ENCODE data around the gene IBA57.

Gene IBA57

DNA sequence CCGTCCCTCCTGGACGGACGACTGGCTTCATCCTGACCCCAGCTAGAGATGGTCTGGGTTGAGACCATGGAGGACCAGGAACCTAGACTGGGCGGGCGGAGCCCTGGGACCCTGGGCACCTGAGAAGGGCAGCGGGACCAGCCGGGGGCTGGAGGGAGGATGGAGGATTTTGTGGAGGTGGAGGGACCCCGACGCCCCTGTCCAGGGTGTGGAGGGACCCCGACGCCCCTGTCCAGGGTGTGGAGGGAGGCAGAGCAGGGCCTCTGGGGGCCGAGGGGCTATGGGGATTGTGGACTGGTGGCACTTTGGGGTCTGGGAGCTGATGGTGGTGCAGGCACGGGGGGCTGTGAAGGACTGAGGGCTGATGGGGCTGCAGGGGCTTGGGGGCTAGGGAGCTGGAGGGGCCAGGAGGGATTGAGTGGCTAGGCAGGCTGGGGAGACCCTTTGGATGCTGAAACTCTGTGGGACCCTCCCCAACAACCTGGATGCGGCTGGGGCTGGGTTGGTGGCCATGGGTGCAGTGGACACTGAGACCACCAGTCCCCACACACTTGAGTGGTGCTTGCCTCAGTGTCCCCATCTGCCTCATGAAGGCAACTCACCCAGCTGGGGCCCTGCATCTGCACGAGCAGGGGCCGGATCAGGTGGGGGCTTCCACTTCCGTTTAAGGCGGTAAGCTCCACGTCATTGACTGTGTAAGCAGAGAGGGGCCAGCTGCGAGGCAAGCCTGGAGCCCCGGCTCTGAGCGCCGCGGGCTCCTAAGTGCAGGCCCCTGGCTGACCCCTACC lies 8.5 kb upstream of the IBA57 start:
- Histone ChIP-seq H3K36me3 (ENCODE audit: control insufficient read depth, insufficient read depth, low read length) (no peaks in the 10 kb centered on the region), H3K4me3 (replicated peaks; ENCODE audit: low read depth, low read length) (no peak overlapping the region), H3K27me3 (replicated peaks; ENCODE audit: control insufficient read depth, insufficient read depth, low read length) (no peaks in the 10 kb centered on the region)
- no peak for DNase-seq (ENCODE audit: extremely low read depth, insufficient read length)
- TF ChIP-seq, protein P1, sequence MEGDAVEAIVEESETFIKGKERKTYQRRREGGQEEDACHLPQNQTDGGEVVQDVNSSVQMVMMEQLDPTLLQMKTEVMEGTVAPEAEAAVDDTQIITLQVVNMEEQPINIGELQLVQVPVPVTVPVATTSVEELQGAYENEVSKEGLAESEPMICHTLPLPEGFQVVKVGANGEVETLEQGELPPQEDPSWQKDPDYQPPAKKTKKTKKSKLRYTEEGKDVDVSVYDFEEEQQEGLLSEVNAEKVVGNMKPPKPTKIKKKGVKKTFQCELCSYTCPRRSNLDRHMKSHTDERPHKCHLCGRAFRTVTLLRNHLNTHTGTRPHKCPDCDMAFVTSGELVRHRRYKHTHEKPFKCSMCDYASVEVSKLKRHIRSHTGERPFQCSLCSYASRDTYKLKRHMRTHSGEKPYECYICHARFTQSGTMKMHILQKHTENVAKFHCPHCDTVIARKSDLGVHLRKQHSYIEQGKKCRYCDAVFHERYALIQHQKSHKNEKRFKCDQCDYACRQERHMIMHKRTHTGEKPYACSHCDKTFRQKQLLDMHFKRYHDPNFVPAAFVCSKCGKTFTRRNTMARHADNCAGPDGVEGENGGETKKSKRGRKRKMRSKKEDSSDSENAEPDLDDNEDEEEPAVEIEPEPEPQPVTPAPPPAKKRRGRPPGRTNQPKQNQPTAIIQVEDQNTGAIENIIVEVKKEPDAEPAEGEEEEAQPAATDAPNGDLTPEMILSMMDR (IDR thresholded peaks at IDR 0.05; ENCODE audit: insufficient read depth, low read length, poor library complexity, severe bottlenecking): no peak

DNA sequence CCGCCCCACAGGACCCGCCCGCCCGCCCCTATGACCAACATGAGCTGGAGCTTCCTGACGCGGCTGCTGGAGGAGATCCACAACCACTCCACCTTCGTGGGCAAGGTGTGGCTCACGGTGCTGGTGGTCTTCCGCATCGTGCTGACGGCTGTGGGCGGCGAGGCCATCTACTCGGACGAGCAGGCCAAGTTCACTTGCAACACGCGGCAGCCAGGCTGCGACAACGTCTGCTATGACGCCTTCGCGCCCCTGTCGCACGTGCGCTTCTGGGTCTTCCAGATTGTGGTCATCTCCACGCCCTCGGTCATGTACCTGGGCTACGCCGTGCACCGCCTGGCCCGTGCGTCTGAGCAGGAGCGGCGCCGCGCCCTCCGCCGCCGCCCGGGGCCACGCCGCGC lies 7.9 kb upstream of the IBA57 start:
- Histone ChIP-seq H3K4me3 (replicated peaks; ENCODE audit: low read depth, low read length) (no peak overlapping the region), H3K27me3 (replicated peaks; ENCODE audit: control insufficient read depth, insufficient read depth, low read length) (no peaks in the 10 kb centered on the region), H3K36me3 (ENCODE audit: control insufficient read depth, insufficient read depth, low read length) (no peaks in the 10 kb centered on the region)
- TF ChIP-seq, protein P1 (IDR thresholded peaks at IDR 0.05; ENCODE audit: insufficient read depth, low read length, poor library complexity, severe bottlenecking): no peak
- no peak for DNase-seq (ENCODE audit: extremely low read depth, insufficient read length)

DNA sequence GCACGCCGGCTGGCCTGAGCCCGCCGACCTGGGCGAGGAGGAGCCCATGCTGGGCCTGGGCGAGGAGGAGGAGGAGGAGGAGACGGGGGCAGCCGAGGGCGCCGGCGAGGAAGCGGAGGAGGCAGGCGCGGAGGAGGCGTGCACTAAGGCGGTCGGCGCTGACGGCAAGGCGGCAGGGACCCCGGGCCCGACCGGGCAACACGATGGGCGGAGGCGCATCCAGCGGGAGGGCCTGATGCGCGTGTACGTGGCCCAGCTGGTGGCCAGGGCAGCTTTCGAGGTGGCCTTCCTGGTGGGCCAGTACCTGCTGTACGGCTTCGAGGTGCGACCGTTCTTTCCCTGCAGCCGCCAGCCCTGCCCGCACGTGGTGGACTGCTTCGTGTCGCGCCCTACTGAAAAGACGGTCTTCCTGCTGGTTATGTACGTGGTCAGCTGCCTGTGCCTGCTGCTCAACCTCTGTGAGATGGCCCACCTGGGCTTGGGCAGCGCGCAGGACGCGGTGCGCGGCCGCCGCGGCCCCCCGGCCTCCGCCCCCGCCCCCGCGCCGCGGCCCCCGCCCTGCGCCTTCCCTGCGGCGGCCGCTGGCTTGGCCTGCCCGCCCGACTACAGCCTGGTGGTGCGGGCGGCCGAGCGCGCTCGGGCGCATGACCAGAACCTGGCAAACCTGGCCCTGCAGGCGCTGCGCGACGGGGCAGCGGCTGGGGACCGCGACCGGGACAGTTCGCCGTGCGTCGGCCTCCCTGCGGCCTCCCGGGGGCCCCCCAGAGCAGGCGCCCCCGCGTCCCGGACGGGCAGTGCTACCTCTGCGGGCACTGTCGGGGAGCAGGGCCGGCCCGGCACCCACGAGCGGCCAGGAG lies 7.2 kb upstream of the IBA57 start:
- DNase-seq (ENCODE audit: extremely low read depth, insufficient read length): no peak
- no peak overlapping the region for H3K4me3 ChIP-seq (replicated peaks; ENCODE audit: low read depth, low read length)
- H3K27me3 ChIP-seq (replicated peaks; ENCODE audit: control insufficient read depth, insufficient read depth, low read length): no peaks in the 10 kb centered on the region
- TF ChIP-seq, protein P1 (IDR thresholded peaks at IDR 0.05; ENCODE audit: insufficient read depth, low read length, poor library complexity, severe bottlenecking): no peak
- no peaks in the 10 kb centered on the region for H3K36me3 ChIP-seq (ENCODE audit: control insufficient read depth, insufficient read depth, low read length)

DNA sequence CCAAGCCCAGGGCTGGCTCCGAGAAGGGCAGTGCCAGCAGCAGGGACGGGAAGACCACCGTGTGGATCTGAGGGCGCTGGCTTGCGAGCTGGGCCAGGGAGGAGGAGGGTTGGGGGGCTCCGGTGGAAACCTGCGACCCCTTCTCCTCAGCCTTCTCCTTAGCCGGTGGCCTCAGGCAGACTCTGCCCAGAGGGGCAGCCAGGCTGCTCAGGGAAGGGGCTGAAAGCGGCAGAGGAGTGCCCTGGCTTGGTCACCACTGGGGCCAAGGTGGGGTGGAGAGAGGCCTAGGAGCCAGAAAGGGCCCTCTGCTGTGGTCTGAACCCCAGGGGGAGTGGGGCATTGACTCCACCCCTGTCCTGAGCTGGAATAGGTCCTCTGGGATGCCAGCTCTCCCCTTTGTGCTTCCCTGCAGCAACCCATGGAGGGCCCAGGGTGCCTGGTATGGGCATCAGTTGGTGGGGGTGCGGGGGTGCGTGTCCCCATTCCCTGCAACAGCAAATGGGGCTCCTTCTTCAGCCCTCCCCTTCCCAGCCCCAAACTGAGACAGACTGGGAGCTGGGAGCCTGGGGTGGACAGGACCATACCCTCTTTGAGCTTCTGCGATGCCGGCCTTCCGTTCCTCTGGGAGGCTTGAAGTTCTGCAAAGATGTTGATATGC lies 6.5 kb upstream of the IBA57 start:
- no peak overlapping the region for H3K4me3 ChIP-seq (replicated peaks; ENCODE audit: low read depth, low read length)
- no peak for DNase-seq (ENCODE audit: extremely low read depth, insufficient read length)
- H3K36me3 ChIP-seq (ENCODE audit: control insufficient read depth, insufficient read depth, low read length): no peaks in the 10 kb centered on the region
- H3K27me3 ChIP-seq (replicated peaks; ENCODE audit: control insufficient read depth, insufficient read depth, low read length): no peaks in the 10 kb centered on the region
- TF ChIP-seq, protein P1 (IDR thresholded peaks at IDR 0.05; ENCODE audit: insufficient read depth, low read length, poor library complexity, severe bottlenecking): no peak

DNA sequence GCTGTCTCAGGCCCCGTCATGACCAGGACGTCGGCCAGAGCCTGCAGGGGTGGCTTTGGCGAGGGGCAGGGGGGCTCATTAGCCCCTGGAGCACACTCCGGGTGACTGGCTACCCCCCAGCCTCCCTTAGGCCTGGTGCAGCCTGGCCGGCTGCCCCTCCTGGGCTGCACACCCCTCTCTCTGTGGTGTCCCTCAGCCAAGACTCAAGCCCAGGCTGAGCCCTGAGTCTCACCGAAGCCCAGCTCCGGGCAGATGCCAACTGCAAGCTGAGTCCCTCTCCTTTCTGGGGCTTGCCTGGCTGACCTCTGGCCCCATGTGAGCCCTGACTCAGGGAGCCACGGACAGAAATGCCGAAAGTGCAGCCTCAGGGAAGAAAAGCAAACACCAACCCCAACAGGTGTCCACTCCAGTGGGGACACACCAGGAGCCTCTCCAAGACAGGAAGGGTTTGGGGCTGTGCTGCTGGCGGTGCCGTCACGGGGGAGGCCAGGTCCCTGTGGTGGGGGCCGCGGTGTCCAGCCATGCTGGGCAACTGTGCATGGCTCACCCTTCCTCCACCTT lies 5.3 kb upstream of the IBA57 start:
- DNase-seq (ENCODE audit: extremely low read depth, insufficient read length): no peak
- TF ChIP-seq, protein P1 (IDR thresholded peaks at IDR 0.05; ENCODE audit: insufficient read depth, low read length, poor library complexity, severe bottlenecking): no peak
- Histone ChIP-seq H3K27me3 (replicated peaks; ENCODE audit: control insufficient read depth, insufficient read depth, low read length) (no peaks in the 10 kb centered on the region), H3K4me3 (replicated peaks; ENCODE audit: low read depth, low read length) (no peak overlapping the region), H3K36me3 (ENCODE audit: control insufficient read depth, insufficient read depth, low read length) (no peaks in the 10 kb centered on the region)

Measured in GM06990 (cell line).